ENCODE measurements around the gene SMIM1.
"Not testable (repeated sequence)": the region's sequence is repeated elsewhere in the genome, so short reads cannot be mapped to it uniquely, and the experiment has no call there.

Gene SMIM1

GRCh38 chr1:3787349-3787715, 14.8 kb downstream of the SMIM1 start:
- DNase-seq (ENCODE audit: low read depth, low spot score), result no peak
- H3K4me3 ChIP-seq (ENCODE audit: low read length), result no peak overlapping the region

- DNase-seq (ENCODE audit: low read depth, low spot score), result no peak
- no peak overlapping the region for H3K4me3 ChIP-seq (ENCODE audit: low read length)
Measured at GRCh38 chr1:3787745-3788605, 15.4 kb downstream of the SMIM1 start.

DNA sequence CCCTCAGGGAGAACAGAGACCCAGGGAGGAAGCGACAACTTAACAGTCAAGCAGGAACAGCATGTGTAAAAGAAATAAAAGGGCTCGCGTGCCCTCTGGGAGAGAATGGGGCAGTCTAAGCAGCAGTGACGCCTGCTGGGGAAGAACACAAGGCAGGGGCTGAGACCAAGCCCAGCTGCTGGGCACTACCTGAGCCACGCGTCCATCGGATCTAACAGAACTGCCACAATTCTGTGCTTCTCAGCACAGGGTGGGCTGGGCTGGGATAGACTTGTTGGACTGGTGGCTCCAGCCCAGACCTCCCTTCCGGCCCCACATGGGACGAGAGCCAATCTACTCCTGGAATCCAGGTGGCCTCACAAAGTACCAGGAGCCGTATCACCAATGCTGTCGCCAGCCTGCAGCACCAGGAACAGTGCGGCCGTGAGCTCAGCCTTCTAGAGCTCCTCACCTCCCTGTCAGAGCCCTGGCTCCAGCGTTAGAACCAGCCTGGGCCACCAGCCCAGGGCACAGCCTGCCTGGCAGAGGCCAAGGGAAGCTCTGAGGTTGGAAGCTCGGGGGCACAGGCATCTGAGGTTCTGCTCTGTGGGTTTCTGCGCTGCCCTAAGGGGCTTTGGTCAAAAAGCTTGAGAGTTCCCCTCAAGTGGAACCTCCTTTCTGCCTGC, 16.3 kb downstream of the SMIM1 start:
- DNase-seq (ENCODE audit: low read depth, low spot score), result no peak
- no peak overlapping the region for H3K4me3 ChIP-seq (ENCODE audit: low read length)

GRCh38 chr1:3789421-3790300, 17.1 kb downstream of the SMIM1 start:
- no peak overlapping the region for H3K4me3 ChIP-seq (ENCODE audit: low read length)
- no peak for DNase-seq (ENCODE audit: low read depth, low spot score)

DNA sequence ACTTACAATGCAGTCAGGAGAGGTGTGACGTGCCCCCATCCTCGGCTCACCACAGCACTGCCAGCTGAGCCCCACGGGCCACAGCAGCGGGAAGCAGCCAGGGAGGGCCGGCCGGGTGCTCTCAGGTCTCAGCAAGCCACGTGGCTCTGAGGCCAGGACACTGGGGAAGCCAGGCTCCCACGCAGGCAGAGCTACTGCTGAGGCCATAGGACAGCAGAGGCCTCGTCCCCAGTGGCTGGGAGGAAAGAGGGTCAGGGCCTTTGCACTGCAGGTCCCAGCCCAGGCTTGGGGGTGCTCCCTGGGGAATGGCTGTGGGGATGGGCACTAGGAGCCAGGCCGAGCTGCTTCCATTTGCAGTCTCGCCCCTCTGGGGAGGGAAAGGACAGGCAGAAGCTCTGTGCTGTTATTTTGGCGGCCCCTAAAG, 18.0 kb downstream of the SMIM1 start:
- no peak for DNase-seq (ENCODE audit: low read depth, low spot score)
- no peak overlapping the region for H3K4me3 ChIP-seq (ENCODE audit: low read length)

GRCh38 chr1:3790952-3791351, 18.4 kb downstream of the SMIM1 start:
- no peak for DNase-seq (ENCODE audit: low read depth, low spot score)
- no peak overlapping the region for H3K4me3 ChIP-seq (ENCODE audit: low read length)

DNA sequence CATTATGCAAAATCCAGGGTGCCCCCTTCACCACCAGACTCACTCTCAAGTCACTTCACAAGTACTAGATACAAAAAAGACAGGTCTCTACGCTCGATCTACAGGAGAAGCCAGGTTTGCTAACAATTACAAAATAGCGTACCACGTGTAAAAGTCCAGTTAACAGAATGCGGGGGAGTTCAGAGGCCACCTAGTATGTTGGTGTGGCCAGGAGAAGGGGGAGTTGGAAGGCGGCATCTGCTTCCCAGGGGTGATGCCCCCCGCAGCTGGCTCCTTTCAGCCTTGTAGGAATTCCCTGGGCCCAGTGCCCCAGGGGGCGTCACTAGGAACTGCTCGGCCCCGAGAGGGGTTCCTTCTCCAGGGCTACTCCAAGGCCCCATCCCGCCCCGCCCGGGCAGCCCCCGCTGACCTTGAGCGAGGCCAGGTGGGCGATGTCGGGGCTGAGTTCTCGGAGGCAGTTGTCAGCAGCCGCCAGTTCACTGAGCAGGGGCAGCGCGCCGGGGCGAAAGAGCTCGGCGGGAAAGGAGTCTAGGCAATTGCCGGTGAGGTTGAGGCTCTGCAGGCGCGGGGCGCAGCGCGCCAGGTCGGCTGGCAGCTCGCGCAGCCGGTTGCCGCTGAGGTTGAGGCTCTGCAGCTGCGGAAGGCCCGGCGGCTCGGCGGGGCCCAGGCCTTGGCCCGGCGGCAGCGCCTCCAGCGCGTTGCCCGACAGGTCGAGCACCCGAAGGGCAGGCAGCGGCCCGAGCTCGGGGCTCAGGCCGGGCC, 23.1 kb downstream of the SMIM1 start:
- no peak for DNase-seq (ENCODE audit: low read depth, low spot score)
- peak overlapping the region; percentile 70 for H3K4me3 ChIP-seq (ENCODE audit: low read length)

DNA sequence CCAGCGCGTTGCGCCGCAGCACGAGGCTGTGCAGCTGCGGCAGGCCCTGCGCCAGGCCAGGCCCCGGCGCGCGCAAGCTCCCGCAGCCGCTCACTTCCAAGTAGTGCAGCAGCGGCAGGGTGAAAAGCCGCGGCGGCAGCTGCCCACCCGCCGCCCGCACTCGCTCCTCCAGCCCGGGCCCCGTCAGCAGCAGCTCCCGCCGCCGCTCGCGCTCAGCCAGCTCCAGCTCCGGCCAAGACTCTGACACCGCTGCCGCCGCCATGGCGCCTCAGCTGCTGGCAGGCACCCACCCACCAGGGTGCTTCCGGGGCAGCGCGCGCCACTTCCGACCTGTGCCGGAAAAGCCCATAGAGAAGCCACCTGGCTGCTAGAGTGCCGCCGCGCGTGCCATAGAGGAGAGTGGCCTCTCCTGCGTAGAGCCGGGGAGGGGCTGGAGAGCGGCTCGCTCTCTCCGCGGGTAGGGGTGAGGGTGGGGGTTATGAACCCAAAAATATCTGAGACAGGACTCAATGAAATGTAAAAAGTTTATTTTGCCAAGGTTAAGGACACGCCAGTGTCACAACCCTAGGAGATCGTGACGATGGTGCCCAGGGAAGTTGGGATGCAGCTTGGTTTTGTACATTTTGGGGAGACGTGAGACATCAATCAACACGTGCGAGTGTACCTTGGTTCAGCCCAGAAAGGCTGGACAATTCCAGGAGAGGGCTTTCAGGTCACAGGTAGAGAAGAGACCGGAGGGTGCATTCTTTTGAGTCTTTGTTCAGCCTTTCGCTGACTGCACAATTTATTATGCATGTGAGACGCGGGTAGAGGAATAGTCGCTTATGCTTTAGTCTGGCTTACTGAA, 23.9 kb downstream of the SMIM1 start, which contains the start of gene LRRC47:
TSS of gene LRRC47 (minus strand) at position 284 of the 847 bp plus-strand sequence. CDS start at position 262, 22 bp downstream.
- H3K4me3 ChIP-seq (ENCODE audit: low read length), result peak within 1 kb of the TSS; percentile 70
- DNase-seq (ENCODE audit: low read depth, low spot score), result peak; percentile 85

DNA sequence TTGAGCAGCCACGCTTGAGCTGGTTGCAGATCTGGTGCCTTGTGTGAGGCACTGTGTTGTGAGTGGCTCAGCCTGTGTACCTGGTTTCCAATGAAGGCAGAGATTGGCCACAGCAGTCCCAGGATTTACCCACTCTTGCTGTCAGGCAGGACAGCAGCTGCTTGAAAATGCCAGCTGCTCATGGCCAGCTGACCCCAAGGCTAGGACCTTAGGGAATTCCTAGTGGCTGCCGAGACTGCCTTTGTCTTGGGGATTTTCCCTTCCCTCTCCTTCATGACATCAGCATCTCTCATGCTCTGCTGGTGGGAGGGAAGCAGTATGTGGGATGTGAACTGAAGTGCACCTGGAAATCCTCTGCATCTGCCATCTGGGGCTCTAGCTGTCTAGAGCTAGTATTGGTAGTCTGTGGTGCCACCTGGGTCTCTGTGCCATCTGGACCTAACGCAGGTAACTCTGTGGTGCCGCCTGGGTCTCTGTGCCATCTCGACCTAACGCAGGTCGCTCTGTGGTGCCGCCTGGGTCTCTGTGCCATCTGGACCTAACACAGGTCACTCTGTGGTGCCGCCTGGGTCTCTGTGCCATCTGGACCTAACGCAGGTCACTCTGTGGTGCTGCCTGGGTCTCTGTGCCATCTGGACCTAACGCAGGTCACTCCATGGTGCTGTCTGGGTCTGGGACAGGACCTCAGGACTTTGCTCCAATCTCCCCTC, 27.6 kb downstream of the SMIM1 start:
- no peak overlapping the region for H3K4me3 ChIP-seq (ENCODE audit: low read length)
- no peak for DNase-seq (ENCODE audit: low read depth, low spot score)

GRCh38 chr1:3800795-3801194, 28.2 kb downstream of the SMIM1 start:
- not testable (repeated sequence) for H3K4me3 ChIP-seq (ENCODE audit: low read length); DNase-seq (ENCODE audit: low read depth, low spot score)

DNA sequence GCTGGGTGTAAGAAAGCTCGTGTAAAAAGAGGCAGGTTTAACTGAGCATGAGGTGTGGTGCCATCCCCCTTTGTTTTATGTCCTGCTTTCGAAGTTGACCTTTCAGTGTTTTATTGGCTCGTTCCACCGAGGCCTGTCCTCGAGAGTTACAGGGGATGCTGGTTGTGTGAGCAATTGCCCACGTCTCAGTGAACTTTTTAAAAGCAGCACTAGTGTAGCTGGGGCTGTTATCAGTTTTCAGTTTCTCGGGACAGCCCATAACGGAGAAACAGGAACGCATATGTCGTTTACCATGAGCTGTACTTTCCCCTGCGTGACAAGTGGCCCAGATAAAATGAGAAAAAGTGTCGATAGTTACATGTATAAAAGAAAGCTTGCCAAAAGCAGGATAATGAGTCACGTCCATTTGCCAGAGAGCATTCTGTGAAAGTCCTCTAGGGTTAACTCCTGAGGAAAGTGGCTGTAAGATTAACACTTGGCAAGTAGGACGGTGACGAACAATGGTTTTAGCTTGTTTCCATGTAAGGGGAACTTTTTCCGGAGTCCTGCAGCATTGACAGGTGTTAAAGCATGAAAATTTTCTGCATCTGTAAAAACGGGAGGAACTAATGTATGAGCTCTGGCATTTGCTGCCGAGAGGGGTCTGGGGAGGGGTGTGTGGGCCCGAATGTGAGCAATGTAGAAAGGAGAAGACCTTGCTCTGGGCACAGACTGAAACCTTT, 31.5 kb downstream of the SMIM1 start:
- no peak overlapping the region for H3K4me3 ChIP-seq (ENCODE audit: low read length)
- no peak for DNase-seq (ENCODE audit: low read depth, low spot score)

DNA sequence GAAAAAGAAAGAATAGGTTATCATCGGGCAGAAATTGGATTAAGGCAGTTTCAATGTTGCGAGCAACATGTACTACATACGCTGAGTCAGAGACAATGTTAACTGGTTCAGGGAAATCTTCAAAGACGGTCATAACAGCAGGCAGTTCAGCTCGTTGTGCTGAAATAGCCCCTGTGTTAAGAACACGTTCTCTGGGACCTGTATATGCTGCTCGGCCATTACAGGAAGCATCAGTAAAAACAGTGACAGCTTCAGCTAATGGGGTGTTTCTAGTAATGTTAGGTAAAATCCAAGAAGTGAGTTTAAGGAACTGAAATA, 32.0 kb downstream of the SMIM1 start:
- not testable (repeated sequence) for H3K4me3 ChIP-seq (ENCODE audit: low read length); DNase-seq (ENCODE audit: low read depth, low spot score)

GRCh38 chr1:3805038-3805437, 32.5 kb downstream of the SMIM1 start:
- DNase-seq (ENCODE audit: low read depth, low spot score), result no peak
- H3K4me3 ChIP-seq (ENCODE audit: low read length), result no peak overlapping the region

- no peak overlapping the region for H3K4me3 ChIP-seq (ENCODE audit: low read length)
- no peak for DNase-seq (ENCODE audit: low read depth, low spot score)
Measured at GRCh38 chr1:3807769-3808168, 35.2 kb downstream of the SMIM1 start.

DNA sequence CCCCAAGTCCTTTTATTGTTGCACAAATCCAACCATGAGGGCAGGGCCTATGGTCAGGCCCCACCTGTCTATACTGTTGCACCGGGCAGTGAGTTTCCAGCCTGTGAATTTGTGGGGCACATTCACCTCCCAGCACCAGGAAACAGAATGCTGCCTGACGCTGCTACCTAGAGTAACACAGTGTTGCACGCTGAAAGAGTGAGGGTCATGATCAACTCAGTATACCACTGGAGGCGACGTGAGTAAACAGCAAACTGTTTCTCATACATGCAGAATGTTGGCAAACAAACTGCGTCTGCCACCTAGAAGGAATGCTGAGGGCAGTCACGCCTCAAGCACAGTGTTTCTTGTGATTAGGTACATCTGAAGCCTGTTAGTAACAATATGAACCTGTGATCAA, 37.1 kb downstream of the SMIM1 start:
- H3K4me3 ChIP-seq (ENCODE audit: low read length), result no peak overlapping the region
- DNase-seq (ENCODE audit: low read depth, low spot score), result no peak

GRCh38 chr1:3810149-3810761, 37.7 kb downstream of the SMIM1 start:
- DNase-seq (ENCODE audit: low read depth, low spot score); H3K4me3 ChIP-seq (ENCODE audit: low read length): not testable (repeated sequence)

GRCh38 chr1:3811595-3811911, 39.0 kb downstream of the SMIM1 start:
- no peak for DNase-seq (ENCODE audit: low read depth, low spot score)

More at GRCh38 chr1:3811595-3811911, 39.0 kb downstream of the SMIM1 start:
- no peak overlapping the region for H3K4me3 ChIP-seq (ENCODE audit: low read length)
